ENCODE results near the gene RGMB.

RGMB gene

GRCh38 chr5:98768160-98768959 lies 5.1 kb upstream of the RGMB start:
- DNase-seq, result no peak

GRCh38 chr5:98768960-98769209 lies 4.6 kb upstream of the RGMB start:
- DNase-seq, result no peak

GRCh38 chr5:98769210-98769958 lies 4.1 kb upstream of the RGMB start:
- peak; percentile 33 for DNase-seq

- no peak for DNase-seq
These were observed 3.6 kb upstream of the RGMB start for GRCh38 chr5:98769959-98770208.

- DNase-seq, result no peak
These were observed 3.1 kb upstream of the RGMB start for GRCh38 chr5:98770209-98770910.

- no peak for DNase-seq
These were observed 2.5 kb upstream of the RGMB start for GRCh38 chr5:98770911-98771322.

GRCh38 chr5:98771382-98772109 lies 1.9 kb upstream of the RGMB start:
- peak; percentile 51 for DNase-seq

- peak; percentile 61 for DNase-seq
These were observed 849 bp upstream of the RGMB start for GRCh38 chr5:98772415-98773213.

- DNase-seq, result no peak
These were observed 324 bp upstream of the RGMB start for GRCh38 chr5:98773214-98773463.

GRCh38 chr5:98774192-98775033 lies 950 bp downstream of the RGMB start:
- peak; percentile 44 for DNase-seq

- DNase-seq, result no peak
These were observed 2.0 kb downstream of the RGMB start for GRCh38 chr5:98775246-98776065.

- DNase-seq, result no peak
These were observed 2.7 kb downstream of the RGMB start for GRCh38 chr5:98776066-98776705.

- no peak for DNase-seq
These were observed 3.8 kb downstream of the RGMB start for GRCh38 chr5:98777295-98777694.

- DNase-seq, result no peak
These were observed 5.9 kb downstream of the RGMB start for GRCh38 chr5:98779264-98779877.

GRCh38 chr5:98780390-98780789 lies 6.9 kb downstream of the RGMB start:
- no peak for DNase-seq

- DNase-seq, result no peak
These were observed 8.1 kb downstream of the RGMB start for GRCh38 chr5:98781520-98781919.

- DNase-seq, result no peak
These were observed 8.5 kb downstream of the RGMB start for GRCh38 chr5:98781964-98782363.

GRCh38 chr5:98783051-98783649 lies 9.7 kb downstream of the RGMB start:
- DNase-seq, result no peak

- no peak for DNase-seq
These were observed 10.9 kb downstream of the RGMB start for GRCh38 chr5:98784411-98784810.

GRCh38 chr5:98785244-98785643 lies 11.8 kb downstream of the RGMB start:
- no peak for DNase-seq
